ENCODE results near the gene L2HGDH.

L2HGDH gene

GRCh38 chr14:50285861-50286260, 26.2 kb downstream of the L2HGDH start:
- no peak for DNase-seq

- no peak for DNase-seq
Measured at GRCh38 chr14:50272498-50272897, 39.5 kb downstream of the L2HGDH start.

- DNase-seq, result no peak
Measured at GRCh38 chr14:50270932-50271331, 41.1 kb downstream of the L2HGDH start.

- no peak for DNase-seq
Measured at GRCh38 chr14:50265029-50265428, 47.0 kb downstream of the L2HGDH start.

- no peak for DNase-seq
Measured at GRCh38 chr14:50263321-50263720, 48.7 kb downstream of the L2HGDH start.

GRCh38 chr14:50262865-50263264, 49.2 kb downstream of the L2HGDH start:
- DNase-seq, result no peak

GRCh38 chr14:50260511-50260910, 51.5 kb downstream of the L2HGDH start:
- DNase-seq, result no peak

GRCh38 chr14:50260072-50260471, 52.0 kb downstream of the L2HGDH start:
- DNase-seq, result no peak

- no peak for DNase-seq
Measured at GRCh38 chr14:50257732-50258131, 54.3 kb downstream of the L2HGDH start.

- DNase-seq, result no peak
Measured at GRCh38 chr14:50254248-50254647, 57.8 kb downstream of the L2HGDH start.

GRCh38 chr14:50249136-50249775, 62.8 kb downstream of the L2HGDH start:
- no peak for DNase-seq

- no peak for DNase-seq
Measured at GRCh38 chr14:50247245-50247644, 64.8 kb downstream of the L2HGDH start.

GRCh38 chr14:50242566-50243310, 69.3 kb downstream of the L2HGDH start:
- DNase-seq, result no peak

GRCh38 chr14:50242096-50242495, 69.9 kb downstream of the L2HGDH start:
- no peak for DNase-seq

- DNase-seq, result no peak
Measured at GRCh38 chr14:50237427-50237826, 74.6 kb downstream of the L2HGDH start.

- DNase-seq, result no peak
Measured at GRCh38 chr14:50233951-50234250, 78.1 kb downstream of the L2HGDH start.

GRCh38 chr14:50233166-50233950, 78.7 kb downstream of the L2HGDH start:
- no peak for DNase-seq

- no peak for DNase-seq
Measured at GRCh38 chr14:50232276-50232642, 79.8 kb downstream of the L2HGDH start.

GRCh38 chr14:50231475-50232275, 80.4 kb downstream of the L2HGDH start, which contains the start of gene SOS2:
Gene SOS2 (minus strand): TSS chr14:50231578. CDS start chr14:50231283, 295 bp downstream.
- DNase-seq, result peak; percentile 75

- DNase-seq, result peak; percentile 9
Measured at GRCh38 chr14:50230701-50231474, 81.1 kb downstream of the L2HGDH start.

GRCh38 chr14:50230401-50230700, 81.7 kb downstream of the L2HGDH start:
- no peak for DNase-seq

- no peak for DNase-seq
Measured at GRCh38 chr14:50229681-50230080, 82.3 kb downstream of the L2HGDH start.

- no peak for DNase-seq
Measured at GRCh38 chr14:50228313-50228712, 83.7 kb downstream of the L2HGDH start.

Measured in activated effector memory CD4-positive, alpha-beta T cell treated with Interleukin-2 at 50 U/mL for 16 hours (primary cell).